GM03348 (cell line): Measurements from ENCODE around the gene CCS.
"Not testable (repeated sequence)": the region's sequence is repeated elsewhere in the genome, so short reads cannot be mapped to it uniquely, and the experiment has no call there.

Source experiments
- DNase-seq: peaks from one replicate; pipeline ENCODE4 v3.0.0; 2012; ENCODE audit warnings: low spot score

CCS gene, protein sequence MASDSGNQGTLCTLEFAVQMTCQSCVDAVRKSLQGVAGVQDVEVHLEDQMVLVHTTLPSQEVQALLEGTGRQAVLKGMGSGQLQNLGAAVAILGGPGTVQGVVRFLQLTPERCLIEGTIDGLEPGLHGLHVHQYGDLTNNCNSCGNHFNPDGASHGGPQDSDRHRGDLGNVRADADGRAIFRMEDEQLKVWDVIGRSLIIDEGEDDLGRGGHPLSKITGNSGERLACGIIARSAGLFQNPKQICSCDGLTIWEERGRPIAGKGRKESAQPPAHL

DNA sequence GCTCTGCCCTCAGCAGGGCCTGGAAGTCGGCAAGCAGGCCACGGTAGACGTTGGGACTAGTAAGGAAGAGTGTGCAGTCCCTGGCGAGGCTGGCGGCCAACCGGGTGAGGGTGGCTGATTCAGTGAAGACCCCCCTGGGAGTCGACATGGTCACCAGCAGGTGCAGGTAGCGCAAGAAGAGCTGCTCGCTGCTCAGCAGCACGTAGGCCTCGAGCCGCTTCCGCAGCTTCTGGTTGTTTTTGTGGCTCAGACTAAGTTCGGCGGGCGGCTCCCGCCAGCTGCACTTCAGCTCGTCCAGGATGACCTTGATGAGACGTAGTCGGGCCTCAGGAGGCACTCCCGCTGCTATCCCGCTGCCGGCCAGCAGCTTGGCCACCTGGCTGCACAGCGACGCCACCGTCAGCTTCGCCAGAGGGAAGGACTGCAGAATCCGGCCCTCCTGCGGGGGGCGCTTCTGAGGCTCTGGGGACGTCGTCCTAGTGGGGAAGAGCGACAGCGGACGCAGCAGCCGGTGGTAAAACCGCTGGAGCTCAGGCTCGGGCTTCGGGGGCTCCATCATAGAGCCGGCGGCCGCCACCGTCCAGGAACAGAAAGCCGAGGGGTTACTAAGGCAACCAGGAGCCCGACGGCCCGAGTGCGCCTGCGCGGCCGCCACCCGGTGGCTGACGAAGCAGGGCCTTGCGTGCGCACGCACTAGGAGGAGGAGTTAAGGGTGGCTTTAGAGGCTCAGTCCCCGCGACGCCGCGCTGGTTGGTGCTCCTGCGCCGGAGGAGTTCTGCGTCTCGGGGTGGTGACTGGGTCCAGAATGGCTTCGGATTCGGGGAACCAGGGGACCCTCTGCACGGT, at the start of gene CCS, which contains the start of gene CCDC87:
TSS of gene CCS (plus strand) at position 729 of the 846 bp plus-strand sequence. CDS start at position 806, 77 bp downstream.
TSS of gene CCDC87 (minus strand) at position 607 of the 846 bp plus-strand sequence. CDS start at position 559, 48 bp downstream.
- DNase-seq: peak; percentile 100

DNA sequence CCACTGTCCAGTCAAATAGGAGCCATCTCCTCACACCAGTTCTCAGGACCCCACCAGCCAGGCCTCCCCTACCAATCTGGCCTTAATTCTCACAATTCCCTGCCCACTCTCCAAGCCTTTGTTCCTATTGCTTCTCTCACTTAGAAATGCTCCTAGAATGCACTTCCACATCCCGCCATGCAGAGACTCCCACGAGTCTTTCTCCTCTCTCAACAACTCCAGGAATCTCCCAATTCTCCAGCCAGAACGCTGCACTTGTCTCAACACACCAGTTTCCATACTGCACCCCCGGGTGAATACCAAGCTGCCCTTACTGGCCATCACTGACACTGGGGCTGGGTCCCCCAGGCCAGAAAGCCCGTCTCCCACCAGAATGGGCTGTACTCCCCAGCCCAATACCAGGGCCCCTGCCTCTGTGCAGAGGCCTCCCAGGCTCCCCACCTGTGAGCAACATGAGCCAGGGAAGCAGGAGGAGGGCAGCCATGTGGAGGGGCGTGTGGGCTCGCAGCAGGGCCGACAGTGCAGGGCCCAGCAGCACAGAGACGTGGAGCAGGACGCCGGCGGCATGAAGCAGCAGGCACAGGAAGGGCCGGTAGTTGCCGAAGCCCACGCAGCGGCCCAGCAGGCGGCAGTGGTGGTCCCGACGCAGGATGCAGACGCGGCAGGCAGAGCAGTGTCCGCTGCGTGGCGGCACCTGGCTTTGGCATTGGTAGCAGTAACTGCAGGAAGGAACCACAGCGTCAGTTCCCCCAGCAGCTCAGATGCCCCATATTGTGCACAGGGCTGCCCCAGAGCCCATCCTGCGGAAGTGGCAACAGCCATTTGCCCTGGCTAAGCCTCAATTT, 49.5 kb upstream of the CCS start:
- no peak for DNase-seq

DNA sequence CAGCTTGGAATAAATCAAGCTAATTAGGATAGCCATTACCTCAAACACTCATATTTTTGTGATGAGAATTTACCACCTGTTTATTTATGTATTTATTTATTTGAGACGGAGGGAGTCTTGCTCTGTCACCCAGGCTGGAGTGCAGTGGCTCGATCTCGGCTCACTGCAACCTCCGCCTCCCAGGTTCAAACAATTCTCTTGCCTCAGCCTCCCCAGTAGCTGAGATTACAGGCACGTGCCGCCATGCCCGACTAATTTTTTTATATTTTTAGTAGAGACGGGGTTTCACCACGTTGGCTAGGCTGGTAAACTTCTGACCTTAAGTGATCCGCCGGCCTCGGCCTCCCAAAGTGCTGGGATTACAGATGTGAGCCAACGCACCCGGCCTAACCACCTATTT, 48.0 kb upstream of the CCS start:
- not testable (repeated sequence) for DNase-seq

DNA sequence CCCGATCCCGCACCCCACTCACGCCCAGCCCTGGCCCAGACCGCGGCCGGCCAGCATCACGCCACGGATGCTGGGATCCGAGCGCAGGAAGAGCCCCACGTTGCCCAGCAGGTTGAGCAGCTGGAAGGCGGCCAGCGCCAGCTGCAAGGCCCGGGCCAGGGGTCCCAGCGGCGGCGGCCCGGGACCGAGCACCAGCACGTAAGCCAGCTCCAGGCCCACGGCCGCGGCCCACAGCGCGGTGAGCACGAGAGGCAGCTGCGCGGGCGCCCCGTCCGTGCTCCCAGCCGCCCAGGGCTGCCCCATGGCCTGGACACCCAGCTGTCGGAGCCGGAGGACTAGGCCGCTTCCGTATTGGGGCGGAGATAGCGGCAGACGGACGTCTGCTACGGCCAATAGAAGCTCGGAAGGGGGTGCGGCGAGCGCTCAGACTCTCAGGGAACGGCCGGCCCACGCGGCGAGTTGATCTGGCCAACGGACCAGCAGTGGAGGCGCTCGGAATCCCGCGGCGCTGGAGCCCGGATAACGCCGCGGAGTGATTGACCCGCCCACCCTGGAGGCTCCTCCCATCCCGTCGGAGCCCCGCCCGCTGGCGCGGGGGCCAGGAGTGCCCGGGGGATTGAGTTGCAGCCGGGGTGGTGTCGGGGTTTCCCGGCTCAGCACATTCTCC, 47.2 kb upstream of the CCS start, which contains the start of gene ZDHHC24:
TSS of gene ZDHHC24 (minus strand) at position 348 of the 667 bp plus-strand sequence. CDS start at position 303, 45 bp downstream.
- DNase-seq: peak; percentile 100

DNA sequence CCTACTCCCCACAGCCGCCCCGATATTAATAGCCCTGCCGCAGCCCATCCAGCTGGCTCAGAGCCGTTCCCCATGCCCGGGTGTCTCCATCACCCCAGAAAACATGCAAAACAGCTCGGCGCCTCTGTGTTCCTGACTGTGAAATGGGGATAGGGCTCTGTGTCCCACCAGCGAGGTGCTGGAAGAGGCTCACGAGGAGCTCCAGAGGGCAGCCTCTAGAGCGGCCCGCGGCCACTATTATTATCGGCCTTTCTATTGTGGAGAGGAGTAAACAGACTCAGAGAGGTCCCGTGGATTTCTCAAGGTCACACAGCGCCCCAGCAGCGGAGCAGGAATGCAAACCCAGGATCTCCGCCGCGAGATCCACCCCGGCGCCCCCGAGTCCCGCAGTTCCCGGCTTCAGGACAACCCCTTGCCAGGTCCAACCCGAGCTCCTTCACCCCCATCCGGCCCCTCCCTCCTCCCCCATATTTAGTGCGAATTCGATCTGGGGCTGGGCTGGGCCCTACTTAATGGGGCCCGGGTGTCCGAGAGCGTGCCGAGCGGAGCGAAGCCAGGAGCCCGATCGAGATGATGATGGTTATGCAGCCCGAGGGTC, 46.5 kb upstream of the CCS start, which contains the start of gene ACTN3:
TSS of gene ACTN3 (plus strand) at position 536 of the 598 bp plus-strand sequence. CDS start at position 571, 35 bp downstream.
- DNase-seq: peak; percentile 67

DNA sequence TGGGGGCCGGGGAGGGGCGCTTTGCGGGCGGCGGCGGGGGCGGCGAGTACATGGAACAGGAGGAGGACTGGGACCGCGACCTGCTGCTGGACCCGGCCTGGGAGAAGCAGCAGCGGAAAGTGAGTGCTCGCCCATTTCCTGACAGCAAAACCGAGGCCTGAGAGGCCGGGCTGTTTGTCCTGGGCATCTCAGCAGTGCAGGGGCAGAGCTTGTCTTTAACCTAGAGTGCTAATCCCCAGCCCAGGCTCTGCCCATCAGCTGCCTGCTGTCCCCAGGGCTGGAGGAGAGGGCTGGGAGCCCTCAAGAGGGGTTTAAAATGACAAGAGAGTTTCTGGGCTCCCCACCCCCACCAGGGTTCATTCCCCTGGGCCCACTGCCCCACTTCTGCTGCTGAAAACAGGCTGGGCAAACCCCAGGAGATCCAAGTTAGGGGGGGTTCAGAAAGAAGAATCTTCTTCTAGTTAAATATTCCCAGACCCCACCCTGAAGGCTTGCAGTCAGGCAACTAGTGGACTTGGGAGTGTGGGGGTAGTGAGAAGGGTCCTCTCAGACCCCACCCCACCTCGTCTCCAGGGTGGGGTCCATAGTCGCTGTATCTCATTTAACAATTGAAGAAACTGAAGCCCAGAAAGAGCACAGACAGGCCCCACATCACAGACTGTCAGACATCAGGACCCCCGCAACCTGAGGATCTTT, 45.9 kb upstream of the CCS start:
- no peak for DNase-seq

DNA sequence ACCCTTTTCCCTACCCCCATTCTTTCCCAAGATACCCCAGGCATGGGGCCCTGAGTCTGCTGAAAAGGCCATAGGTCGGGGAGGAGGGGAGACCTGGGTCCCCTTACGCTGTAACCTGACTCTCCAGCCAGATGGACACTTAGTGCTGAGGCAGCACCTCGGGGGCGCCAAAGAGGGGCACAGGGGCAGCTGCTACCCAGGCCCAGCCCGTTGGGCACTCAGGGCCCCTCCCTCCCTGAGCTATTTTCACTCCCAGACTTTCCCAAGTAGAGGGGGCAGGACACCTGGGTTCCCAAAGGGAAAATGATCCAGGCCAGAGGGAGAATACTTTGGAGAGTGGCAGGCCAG, 45.3 kb upstream of the CCS start:
- DNase-seq: no peak

DNA sequence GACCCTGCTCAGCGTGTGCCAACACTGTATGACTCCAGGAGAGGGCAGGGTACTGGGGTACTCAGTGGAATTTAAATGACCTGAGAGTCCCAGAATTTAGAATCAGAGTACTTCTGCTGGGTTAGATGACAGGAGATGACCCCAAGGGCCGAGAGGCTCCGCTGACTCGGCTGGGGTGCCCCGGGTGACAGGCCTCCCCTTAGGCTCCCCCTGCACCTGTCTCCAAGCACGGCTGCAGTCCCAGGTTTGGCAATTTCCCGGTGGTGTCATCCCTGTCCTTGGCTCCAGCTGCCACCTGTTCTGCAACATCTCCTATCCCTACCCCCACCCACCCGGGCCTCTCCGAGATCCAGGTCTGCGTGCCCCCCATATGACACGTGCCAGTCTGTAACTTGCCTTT, 44.9 kb upstream of the CCS start:
- DNase-seq: no peak

DNA sequence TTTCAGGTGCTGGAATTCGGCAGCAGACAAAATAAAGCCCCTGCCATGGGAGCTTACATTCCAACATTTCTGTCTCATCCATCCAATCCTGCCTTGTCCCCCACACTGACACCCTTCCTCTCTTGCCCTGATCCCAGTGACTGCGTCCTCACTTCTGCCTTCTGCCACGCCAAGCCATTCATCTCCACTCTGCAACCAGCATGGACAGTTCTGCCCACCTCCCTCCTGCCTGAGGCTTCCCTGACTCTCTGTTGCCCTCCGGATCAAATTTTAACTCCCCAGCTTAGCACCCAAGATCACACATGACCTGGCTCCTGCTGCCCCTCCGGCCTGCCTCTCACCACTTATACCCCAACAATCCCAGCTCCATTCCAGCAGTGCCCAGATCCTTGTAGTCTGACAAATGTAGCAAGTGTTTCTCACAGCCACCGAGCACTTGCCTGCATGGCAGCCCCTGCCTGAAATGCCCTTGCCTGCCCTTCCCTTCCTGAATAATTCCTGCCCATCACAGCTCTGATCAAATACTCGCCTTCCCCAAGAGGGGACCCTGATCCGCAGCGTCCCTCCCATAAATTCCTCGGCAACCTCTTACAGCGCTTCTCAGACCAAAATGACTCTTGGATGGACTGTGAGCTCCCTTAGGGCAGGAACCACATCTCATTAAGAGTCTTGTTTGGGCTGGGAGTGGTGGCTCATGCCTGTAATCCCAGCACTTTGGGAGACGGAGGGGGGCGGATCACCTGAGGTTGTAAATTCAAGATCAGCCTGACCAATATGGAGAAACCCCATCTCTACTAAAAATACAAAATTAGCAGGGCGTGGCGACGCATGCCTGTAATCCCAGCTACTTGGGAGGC, 44.0 kb upstream of the CCS start:
- no peak for DNase-seq

DNA sequence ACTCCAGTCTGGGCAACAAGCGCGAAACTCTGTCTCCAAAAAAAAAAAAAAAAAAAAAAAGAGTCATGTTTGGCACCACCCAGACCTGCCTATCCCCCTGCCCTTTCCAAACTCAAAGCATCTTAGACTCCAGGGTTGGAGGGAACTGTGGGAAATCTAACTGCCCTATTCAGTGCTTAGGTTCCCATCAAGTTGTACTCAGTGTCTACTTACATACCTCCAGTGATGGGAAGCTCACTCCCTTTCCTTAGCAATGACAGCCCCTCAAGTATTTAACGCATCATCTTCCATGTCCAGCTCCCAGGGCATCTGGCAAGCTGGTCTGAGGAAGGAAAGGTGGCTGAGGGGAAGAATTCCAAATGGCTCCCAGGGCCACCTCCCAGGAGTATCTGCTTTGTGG, 43.3 kb upstream of the CCS start:
- no peak for DNase-seq

DNA sequence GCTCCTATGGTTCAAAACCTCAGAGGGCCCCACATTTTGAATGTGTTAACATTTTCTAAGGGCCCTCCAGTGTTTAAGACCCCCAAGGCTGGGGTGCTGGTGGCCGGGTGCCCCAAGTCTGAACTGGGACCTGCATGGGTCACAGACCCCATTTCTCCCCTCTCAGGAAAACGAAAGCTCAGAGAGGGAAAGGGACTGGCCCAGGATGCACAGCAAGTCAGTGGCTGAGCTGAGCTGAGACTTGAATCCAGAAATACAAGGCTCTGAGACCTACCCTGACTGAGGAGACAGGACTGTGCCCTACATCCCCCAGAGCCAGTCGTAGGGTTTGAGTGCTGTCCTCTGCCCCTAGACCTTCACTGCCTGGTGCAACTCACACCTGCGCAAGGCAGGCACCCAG, 42.1 kb upstream of the CCS start:
- DNase-seq: no peak

DNA sequence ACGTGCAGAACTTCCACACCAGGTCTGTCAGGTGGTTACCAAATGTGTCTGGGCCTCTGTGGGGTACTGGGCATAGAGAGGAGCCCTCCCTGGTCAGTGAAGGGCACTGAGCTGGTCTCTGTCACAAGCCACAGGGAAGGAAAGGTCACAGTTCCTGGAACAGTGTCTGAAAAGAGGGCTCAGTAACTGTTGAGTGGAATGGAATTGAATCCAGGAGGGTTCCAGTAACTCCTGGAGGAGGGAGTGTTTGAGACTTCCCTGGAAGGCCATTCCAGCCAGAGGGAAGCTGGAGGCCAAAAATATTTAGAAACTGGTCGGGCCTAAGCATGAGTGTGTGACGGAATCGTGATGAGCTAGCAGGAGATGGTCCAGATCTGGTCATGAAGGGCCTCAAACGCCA, 38.4 kb upstream of the CCS start:
- DNase-seq: no peak

DNA sequence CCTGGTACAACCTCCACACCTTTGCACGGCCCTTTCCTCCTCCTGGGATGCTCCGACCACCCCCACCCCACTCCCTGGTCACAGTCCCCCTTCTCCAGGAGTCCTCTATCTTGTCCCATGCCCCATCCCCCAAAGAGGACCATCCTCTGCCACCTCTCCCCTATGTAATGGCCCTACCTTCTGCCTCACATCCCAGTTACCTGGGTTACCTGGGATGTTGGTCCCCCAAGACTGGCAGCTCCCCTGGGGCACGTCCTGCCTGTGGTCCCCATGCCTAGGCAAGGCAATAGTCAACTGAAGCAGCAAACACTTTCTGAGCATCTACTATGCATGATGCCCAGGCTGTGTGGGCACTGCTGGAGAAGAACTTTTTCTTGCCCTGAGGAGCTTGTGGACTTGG, 37.6 kb upstream of the CCS start:
- DNase-seq: no peak

DNA sequence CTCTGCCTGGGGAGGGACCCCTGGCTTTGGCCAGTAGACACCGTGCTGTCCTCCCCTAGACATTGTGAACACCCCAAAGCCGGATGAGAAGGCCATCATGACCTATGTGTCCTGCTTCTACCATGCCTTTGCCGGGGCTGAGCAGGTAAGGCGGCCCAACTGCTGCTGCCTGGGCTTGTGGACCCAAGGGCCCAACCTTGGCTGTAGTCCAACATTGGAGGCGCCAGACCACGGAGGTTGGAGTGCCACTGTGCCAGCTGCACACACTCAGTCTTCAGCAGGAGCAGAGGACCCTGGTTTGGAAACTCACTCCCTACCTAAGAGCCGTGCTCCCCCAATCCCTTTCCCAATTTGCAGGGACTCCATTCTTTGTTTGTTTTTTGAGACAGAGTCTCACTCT, 36.9 kb upstream of the CCS start:
- DNase-seq: no peak

DNA sequence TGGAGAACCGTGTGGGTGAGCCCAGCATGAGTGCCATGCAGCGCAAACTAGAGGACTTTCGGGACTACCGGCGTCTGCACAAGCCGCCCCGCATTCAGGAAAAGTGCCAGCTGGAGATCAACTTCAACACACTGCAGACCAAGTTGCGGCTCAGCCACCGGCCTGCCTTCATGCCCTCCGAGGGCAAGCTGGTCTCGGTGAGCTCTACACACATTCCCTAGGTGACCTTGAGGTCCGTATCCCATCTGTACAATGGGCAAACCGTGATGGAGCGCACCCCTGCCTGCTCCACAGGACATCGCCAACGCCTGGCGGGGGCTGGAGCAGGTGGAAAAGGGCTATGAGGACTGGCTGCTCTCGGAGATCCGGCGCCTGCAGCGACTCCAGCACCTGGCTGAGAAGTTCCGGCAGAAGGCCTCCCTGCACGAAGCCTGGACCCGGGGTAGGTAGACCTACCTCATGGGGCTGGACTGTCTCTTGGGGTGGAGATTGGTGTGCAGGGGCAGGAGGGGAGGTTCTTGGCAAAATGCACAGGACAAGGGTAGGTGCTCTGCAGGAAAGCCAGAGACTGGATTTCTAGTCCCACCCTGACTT, 35.2 kb upstream of the CCS start:
- DNase-seq: no peak

DNA sequence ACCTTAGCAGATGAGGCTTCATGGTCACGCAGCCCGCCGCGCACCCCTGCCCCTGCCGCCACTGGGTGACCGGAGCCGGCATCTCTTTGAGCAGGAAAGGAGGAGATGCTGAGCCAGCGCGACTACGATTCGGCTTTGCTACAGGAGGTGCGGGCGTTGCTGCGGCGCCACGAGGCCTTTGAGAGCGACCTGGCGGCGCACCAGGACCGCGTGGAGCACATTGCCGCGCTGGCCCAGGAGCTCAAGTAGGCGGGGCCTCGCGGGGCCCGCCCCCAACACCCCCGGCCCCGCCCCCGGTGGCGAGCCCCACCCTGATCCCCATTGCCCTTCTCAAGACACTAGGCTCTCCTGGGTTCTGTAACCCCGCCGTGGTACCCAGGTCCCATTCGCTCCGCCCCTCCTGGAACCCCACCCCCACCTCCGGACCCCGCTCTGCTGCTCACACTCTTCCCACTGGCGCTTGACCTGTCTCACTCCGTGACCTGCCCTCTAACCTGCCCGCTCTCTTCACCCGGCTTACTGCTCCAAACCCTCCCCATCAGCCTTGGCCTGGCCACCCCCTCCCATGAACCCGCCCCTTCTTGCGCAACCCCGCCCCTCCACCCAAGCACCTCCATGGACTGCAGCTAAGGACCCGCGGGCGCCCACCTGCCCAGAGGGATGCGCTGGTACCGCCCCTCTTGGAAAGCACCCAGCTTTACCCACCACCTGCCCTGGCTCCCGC, 33.7 kb upstream of the CCS start:
- DNase-seq: peak; percentile 51

DNA sequence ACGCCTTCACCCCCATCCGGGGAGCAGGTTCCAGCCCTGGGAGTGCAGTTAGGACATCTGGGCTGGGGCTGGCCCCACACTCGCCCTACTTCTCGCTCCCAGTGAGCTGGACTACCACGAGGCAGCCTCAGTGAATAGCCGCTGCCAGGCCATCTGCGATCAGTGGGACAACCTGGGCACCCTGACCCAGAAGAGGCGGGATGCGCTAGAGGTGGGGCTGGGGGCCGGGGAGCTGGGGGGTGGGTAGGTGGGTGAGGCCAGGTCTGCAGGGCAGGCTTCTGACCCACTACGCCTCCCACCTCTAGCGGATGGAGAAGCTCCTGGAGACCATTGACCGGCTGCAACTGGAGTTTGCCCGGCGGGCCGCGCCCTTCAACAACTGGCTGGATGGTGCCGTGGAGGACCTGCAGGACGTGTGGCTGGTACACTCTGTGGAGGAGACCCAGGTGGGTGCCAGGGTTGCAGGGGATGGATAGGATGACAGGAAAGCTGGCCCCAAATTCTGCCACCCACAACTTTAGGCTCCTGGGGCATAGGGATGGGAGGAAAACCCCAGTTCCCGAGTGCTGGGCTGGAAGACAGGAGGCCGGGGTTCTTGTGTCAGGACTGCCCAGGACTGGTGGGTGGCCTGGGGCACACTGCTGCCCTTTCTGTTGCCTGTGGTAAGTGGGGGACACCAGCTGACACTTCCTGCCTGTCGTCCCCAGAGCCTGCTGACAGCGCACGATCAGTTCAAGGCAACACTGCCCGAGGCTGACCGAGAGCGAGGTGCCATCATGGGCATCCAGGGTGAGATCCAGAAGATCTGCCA, 32.9 kb upstream of the CCS start:
- no peak for DNase-seq
